Measurements from ENCODE around the gene CASP5. TPM values are rescaled to one million over a fixed set of nuclear protein-coding genes. Genes with fewer than 3 reads are reported as not detected.

The CASP5 gene
- total RNA-seq, 1 donor from 2014 or later, result not detected

DNA sequence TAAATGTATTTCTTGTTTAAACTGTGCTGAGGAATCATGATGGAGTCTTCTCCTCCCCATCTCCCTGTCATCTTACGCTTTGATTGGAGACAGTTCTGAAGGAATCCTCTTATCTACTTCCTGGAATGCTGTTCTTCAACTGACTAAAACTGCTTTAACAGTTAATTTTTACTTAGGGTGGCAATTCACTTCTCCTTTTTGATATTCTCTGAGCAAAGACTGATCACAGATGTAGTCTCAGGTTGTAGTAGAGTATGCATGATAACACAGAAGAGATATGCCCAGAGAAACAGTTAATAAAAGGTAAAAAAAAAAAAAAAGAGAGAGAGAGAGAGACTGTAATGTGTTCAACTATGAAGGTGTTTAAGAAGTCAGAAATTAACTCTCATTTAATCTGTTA, 1.4 kb upstream of the CASP5 start:
- H3K36me3 ChIP-seq (ENCODE audit: control insufficient read depth, insufficient read depth, low read length), result no peaks in the 10 kb centered on the region
- H3K4me3 ChIP-seq (ENCODE audit: low read depth, low read length), result no peak overlapping the region
- TF ChIP-seq, protein P1, sequence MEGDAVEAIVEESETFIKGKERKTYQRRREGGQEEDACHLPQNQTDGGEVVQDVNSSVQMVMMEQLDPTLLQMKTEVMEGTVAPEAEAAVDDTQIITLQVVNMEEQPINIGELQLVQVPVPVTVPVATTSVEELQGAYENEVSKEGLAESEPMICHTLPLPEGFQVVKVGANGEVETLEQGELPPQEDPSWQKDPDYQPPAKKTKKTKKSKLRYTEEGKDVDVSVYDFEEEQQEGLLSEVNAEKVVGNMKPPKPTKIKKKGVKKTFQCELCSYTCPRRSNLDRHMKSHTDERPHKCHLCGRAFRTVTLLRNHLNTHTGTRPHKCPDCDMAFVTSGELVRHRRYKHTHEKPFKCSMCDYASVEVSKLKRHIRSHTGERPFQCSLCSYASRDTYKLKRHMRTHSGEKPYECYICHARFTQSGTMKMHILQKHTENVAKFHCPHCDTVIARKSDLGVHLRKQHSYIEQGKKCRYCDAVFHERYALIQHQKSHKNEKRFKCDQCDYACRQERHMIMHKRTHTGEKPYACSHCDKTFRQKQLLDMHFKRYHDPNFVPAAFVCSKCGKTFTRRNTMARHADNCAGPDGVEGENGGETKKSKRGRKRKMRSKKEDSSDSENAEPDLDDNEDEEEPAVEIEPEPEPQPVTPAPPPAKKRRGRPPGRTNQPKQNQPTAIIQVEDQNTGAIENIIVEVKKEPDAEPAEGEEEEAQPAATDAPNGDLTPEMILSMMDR (IDR thresholded peaks at IDR 0.05; ENCODE audit: insufficient read depth, low read length, poor library complexity, severe bottlenecking), result no peak
- no peak for DNase-seq (ENCODE audit: low read depth)
- H3K27me3 ChIP-seq (ENCODE audit: control insufficient read depth, insufficient read depth, low read length), result no peaks in the 10 kb centered on the region

DNA sequence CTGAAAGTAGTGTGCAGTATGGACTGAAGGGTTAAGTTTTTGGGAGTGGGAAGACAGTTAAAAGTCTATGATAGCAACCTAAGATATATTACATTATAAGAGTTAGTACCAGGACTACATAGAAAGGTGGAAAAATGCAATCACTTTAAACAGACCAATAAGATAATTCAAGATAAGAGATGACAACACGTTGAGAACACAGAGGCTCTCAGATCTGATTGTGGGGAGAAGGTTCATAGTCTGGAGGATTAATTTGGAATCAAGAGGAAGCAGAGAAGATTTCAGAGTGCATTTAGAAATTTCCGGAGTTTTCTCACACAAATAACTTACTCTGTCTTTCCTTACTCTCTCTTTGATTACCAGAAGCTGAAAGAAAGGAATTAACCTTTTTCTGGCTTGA, 441 bp downstream of the CASP5 start:
- no peak for DNase-seq (ENCODE audit: low read depth)
- H3K27me3 ChIP-seq (ENCODE audit: control insufficient read depth, insufficient read depth, low read length), result no peaks in the 10 kb centered on the region
- TF ChIP-seq, protein P1 (IDR thresholded peaks at IDR 0.05; ENCODE audit: insufficient read depth, low read length, poor library complexity, severe bottlenecking), result no peak
- no peak overlapping the region for H3K4me3 ChIP-seq (ENCODE audit: low read depth, low read length)
- H3K36me3 ChIP-seq (ENCODE audit: control insufficient read depth, insufficient read depth, low read length), result no peaks in the 10 kb centered on the region

DNA sequence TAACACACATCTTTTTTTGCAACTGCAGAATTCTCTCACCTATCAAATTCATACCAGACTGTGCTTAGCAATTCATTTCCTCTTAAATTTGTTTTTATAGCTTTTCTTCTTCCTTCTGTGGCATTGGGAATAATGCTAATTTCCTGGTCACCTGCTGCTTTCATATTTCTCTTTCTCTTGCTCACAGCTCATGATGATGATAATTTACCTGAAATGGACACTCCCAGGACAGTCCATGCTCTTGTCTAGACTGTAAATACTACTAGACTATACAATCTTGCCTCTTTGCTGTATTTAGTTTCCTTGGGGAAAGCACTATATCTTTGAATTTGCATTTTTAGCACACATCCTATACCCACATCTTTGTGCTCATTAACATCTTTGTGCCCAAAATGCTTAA, 15.5 kb downstream of the CASP5 start:
- no peak overlapping the region for H3K4me3 ChIP-seq (ENCODE audit: low read depth, low read length)
- no peaks in the 10 kb centered on the region for H3K27me3 ChIP-seq (ENCODE audit: control insufficient read depth, insufficient read depth, low read length)
- TF ChIP-seq, protein P1 (IDR thresholded peaks at IDR 0.05; ENCODE audit: insufficient read depth, low read length, poor library complexity, severe bottlenecking), result no peak
- no peak for DNase-seq (ENCODE audit: low read depth)
- H3K36me3 ChIP-seq (ENCODE audit: control insufficient read depth, insufficient read depth, low read length), result no peaks in the 10 kb centered on the region

DNA sequence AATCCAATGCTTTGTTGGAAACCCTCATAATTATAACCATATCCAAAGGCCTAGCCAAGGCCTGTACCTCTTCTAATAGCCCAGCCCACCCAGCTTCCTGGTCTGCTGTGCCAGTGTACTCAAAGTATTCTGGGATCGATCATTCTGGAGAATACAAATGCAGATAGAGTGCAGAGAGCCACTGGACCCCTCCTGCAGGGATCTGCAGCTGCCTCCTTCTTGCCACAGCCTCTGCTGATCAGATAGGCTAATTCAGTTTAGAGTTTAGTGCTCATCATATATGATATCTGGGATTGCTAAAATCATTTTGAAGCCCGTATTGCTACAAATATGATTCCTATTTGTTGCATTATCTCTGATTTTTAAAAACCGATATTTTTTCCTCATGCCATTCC, 17.5 kb downstream of the CASP5 start:
- Histone ChIP-seq H3K4me3 (ENCODE audit: low read depth, low read length) (no peak overlapping the region), H3K27me3 (ENCODE audit: control insufficient read depth, insufficient read depth, low read length) (no peaks in the 10 kb centered on the region), H3K36me3 (ENCODE audit: control insufficient read depth, insufficient read depth, low read length) (no peaks in the 10 kb centered on the region)
- TF ChIP-seq, protein P1 (IDR thresholded peaks at IDR 0.05; ENCODE audit: insufficient read depth, low read length, poor library complexity, severe bottlenecking), result no peak
- DNase-seq (ENCODE audit: low read depth), result no peak

DNA sequence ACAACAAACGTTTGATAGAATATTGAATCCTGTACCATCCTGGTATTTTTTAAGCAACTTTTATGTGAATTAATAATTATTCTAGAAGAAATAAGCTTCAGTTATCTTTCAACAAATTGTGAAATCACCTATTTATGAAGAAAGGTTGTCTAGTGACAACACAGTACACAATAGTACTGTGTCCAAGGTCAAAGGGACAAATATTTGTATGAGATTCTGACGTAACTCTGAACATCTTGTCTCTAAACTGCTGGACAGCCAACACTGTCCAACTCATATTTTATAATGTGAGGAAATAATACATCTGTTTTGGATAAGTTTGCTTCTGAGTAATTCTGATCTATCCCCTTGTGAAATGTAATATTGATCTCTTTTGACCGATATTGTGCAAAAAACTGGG, 18.9 kb downstream of the CASP5 start:
- TF ChIP-seq, protein P1 (IDR thresholded peaks at IDR 0.05; ENCODE audit: insufficient read depth, low read length, poor library complexity, severe bottlenecking), result no peak
- no peaks in the 10 kb centered on the region for H3K36me3 ChIP-seq (ENCODE audit: control insufficient read depth, insufficient read depth, low read length)
- no peak overlapping the region for H3K4me3 ChIP-seq (ENCODE audit: low read depth, low read length)
- DNase-seq (ENCODE audit: low read depth), result no peak
- no peaks in the 10 kb centered on the region for H3K27me3 ChIP-seq (ENCODE audit: control insufficient read depth, insufficient read depth, low read length)

DNA sequence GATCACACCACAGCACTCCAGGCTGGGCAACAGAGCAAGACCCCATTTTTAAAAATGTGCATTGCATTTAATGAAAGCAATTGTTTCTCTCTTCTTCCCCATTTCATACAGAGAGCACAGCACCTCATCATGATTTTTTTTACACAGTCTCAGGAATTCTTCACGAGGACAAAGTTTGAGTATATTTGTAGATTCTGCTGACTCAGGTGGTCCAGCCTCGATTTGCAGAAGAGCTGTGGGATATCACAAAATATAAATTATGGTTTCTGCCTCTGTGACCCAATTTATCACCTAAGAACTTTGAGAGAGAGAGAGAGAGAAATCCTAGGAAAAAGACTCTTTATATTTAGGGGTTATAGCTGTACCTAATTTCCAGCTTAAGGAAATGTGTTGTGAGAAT, 19.8 kb downstream of the CASP5 start:
- DNase-seq (ENCODE audit: low read depth), result no peak
- TF ChIP-seq, protein P1 (IDR thresholded peaks at IDR 0.05; ENCODE audit: insufficient read depth, low read length, poor library complexity, severe bottlenecking), result no peak
- H3K36me3 ChIP-seq (ENCODE audit: control insufficient read depth, insufficient read depth, low read length), result no peaks in the 10 kb centered on the region
- H3K4me3 ChIP-seq (ENCODE audit: low read depth, low read length), result no peak overlapping the region
- H3K27me3 ChIP-seq (ENCODE audit: control insufficient read depth, insufficient read depth, low read length), result no peaks in the 10 kb centered on the region

All from kidney epithelial cell (primary cell).